GM23248 (cell line): ENCODE data around the gene MTFR1L.

Experiments
- EZH2 ChIP-seq: fragments of 200-600 bp; sonication (generic); IDR thresholded peaks from 2 replicates; pipeline ENCODE4 v1.6.1; 2018; ENCODE audit warnings: antibody characterized with exemption, mild to moderate bottlenecking; ENCODE audit not compliant: insufficient read depth, poor library complexity, severe bottlenecking
- EZH2phosphoT487 ChIP-seq: fragments of 200-600 bp; sonication (generic); IDR thresholded peaks from 2 replicates; pipeline ENCODE4 v1.6.1; 2018; ENCODE audit warnings: antibody characterized with exemption, moderate library complexity, mild to moderate bottlenecking, low read depth; ENCODE audit not compliant: insufficient read depth

GRCh38 chr1:25786887-25787759 lies 32.6 kb upstream of the MTFR1L start:
- no peak for TF ChIP-seq EZH2
- no peak for TF ChIP-seq EZH2phosphoT487
